ENCODE results near the gene STXBP2. TPM values are rescaled to one million over a fixed set of nuclear protein-coding genes. Genes with fewer than 3 reads are reported as not detected.

The STXBP2 gene
- total RNA-seq, 1 experiment from 2014 or later, result 141 TPM

- intact Hi-C loops (cut with micrococcal nuclease), result loop anchor here (10.0 kb wide), 1 partner anchor 334 kb away; no protein-coding TSS in a partner anchor
- TF ChIP-seq, protein P1, sequence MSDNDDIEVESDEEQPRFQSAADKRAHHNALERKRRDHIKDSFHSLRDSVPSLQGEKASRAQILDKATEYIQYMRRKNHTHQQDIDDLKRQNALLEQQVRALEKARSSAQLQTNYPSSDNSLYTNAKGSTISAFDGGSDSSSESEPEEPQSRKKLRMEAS (IDR thresholded peaks at IDR 0.05), result no peak
- TF ChIP-seq POLR2AphosphoS5 (IDR thresholded peaks at IDR 0.05; ENCODE audit: low read depth, low read length) (no peak), CBX3 (IDR thresholded peaks at IDR 0.05; ENCODE audit: low read depth) (no peak), CEBPB (IDR thresholded peaks at IDR 0.05; ENCODE audit: low read depth) (no peak), RAD21 (IDR thresholded peaks at IDR 0.05; ENCODE audit: low read depth) (no peak), SP1 (IDR thresholded peaks at IDR 0.05; ENCODE audit: low read depth) (no peak), EZH2phosphoT487 (IDR thresholded peaks at IDR 0.05; ENCODE audit: borderline replicate concordance) (no peak)
- TF ChIP-seq, protein P2, sequence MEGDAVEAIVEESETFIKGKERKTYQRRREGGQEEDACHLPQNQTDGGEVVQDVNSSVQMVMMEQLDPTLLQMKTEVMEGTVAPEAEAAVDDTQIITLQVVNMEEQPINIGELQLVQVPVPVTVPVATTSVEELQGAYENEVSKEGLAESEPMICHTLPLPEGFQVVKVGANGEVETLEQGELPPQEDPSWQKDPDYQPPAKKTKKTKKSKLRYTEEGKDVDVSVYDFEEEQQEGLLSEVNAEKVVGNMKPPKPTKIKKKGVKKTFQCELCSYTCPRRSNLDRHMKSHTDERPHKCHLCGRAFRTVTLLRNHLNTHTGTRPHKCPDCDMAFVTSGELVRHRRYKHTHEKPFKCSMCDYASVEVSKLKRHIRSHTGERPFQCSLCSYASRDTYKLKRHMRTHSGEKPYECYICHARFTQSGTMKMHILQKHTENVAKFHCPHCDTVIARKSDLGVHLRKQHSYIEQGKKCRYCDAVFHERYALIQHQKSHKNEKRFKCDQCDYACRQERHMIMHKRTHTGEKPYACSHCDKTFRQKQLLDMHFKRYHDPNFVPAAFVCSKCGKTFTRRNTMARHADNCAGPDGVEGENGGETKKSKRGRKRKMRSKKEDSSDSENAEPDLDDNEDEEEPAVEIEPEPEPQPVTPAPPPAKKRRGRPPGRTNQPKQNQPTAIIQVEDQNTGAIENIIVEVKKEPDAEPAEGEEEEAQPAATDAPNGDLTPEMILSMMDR (IDR thresholded peaks at IDR 0.05 in 2 of 3, conservative IDR thresholded peaks at IDR 0.05 in 1 of 3; ENCODE audit: borderline replicate concordance in 1 of 3, insufficient read depth in 1 of 3, low read depth in 2 of 3, low read length in 2 of 3), result no peak
- POLR2A ChIA-PET, result no interaction called here
- no peak overlapping the region for H3K9ac ChIP-seq (ENCODE audit: low read length)
- DNase-seq (ENCODE audit: low read depth, low spot score) (no peak), ATAC-seq (no peak)
- no peaks in the 10 kb centered on the region for H3K4me1 ChIP-seq (ENCODE audit: control insufficient read depth in 1 of 2, insufficient read depth in 2 of 2, low read length in 2 of 2)
- H3K79me2 ChIP-seq (ENCODE audit: insufficient read depth, low read length), result no peaks in the 10 kb centered on the region
- H3K9me3 ChIP-seq (ENCODE audit: control insufficient read depth in 1 of 2, insufficient read depth in 1 of 2, low read depth in 1 of 2, low read length in 2 of 2), result peaks cover 0 to 5% of the 10 kb centered on the region in 2 experiments; a peak in 1 of 4 replicates
- CTCF ChIA-PET, result no interaction called here
- H2AFZ ChIP-seq (ENCODE audit: low read depth, low read length, poor library complexity, severe bottlenecking), result no peak overlapping the region
- H3K9me2 ChIP-seq (ENCODE audit: insufficient read depth), result no peaks in the 10 kb centered on the region
- no peak overlapping the region for H3K4me3 ChIP-seq (replicated peaks in 1 of 2; ENCODE audit: low read depth in 1 of 2, low read length in 2 of 2)
- H3K4me2 ChIP-seq (ENCODE audit: low read length), result no peak overlapping the region
- BruUV-seq (replicated peaks), result no TSS peak
- H3K27me3 ChIP-seq (ENCODE audit: insufficient read depth, low read length), result no peaks in the 10 kb centered on the region
- H4K20me1 ChIP-seq (ENCODE audit: insufficient read depth), result no peaks in the 10 kb centered on the region
- RAD21 ChIA-PET (ENCODE audit: low non-redundant PET in 1 of 2, low total read pairs in 2 of 2, uncharacterized antibody in 2 of 2, unreplicated experiment in 2 of 2), result no interaction called here
- no peak overlapping the region for H3K27ac ChIP-seq (ENCODE audit: low read depth, low read length)
- H3K36me3 ChIP-seq (ENCODE audit: control insufficient read depth in 1 of 2, insufficient read depth in 2 of 2, low read length in 2 of 2), result no peaks in the 10 kb centered on the region
These were observed 52.3 kb downstream of the STXBP2 start for GRCh38 chr19:7689165-7689564.

GRCh38 chr19:7690779-7691258, 53.9 kb downstream of the STXBP2 start:
- POLR2A ChIA-PET, result no interaction called here
- CTCF ChIA-PET, result no interaction called here
- no peaks in the 10 kb centered on the region for H3K27me3 ChIP-seq (ENCODE audit: insufficient read depth, low read length)
- TF ChIP-seq EZH2 (IDR thresholded peaks at IDR 0.05) (no peak), POLR2AphosphoS5 (IDR thresholded peaks at IDR 0.05; ENCODE audit: low read depth, low read length) (no peak), TCF7L2 (IDR thresholded peaks at IDR 0.05; ENCODE audit: borderline replicate concordance, extremely low read depth, insufficient read depth, insufficient read length) (no peak), ZNF274 (IDR thresholded peaks at IDR 0.05; ENCODE audit: low read depth, low read length) (no peak), FOSL1 (IDR thresholded peaks at IDR 0.05; ENCODE audit: low read depth) (no peak), EZH2phosphoT487 (IDR thresholded peaks at IDR 0.05; ENCODE audit: borderline replicate concordance) (no peak), JUND (IDR thresholded peaks at IDR 0.05) (no peak), SIN3A (IDR thresholded peaks at IDR 0.05; ENCODE audit: low read depth) (no peak), YY1 (IDR thresholded peaks at IDR 0.05; ENCODE audit: extremely low read depth, insufficient replicate concordance, low read depth, low read length) (no peak)
- TF ChIP-seq, protein P2 (IDR thresholded peaks at IDR 0.05 in 2 of 3, conservative IDR thresholded peaks at IDR 0.05 in 1 of 3; ENCODE audit: borderline replicate concordance in 1 of 3, insufficient read depth in 1 of 3, low read depth in 2 of 3, low read length in 2 of 3), result no peak

More at GRCh38 chr19:7690779-7691258, 53.9 kb downstream of the STXBP2 start:
- no peak overlapping the region for H3K27ac ChIP-seq (ENCODE audit: low read depth, low read length)
- RAD21 ChIA-PET (ENCODE audit: low non-redundant PET in 1 of 2, low total read pairs in 2 of 2, uncharacterized antibody in 2 of 2, unreplicated experiment in 2 of 2), result no interaction called here
- H4K20me1 ChIP-seq (ENCODE audit: insufficient read depth), result no peaks in the 10 kb centered on the region
- no peak overlapping the region for H2AFZ ChIP-seq (ENCODE audit: low read depth, low read length, poor library complexity, severe bottlenecking)
- no peaks in the 10 kb centered on the region for H3K79me2 ChIP-seq (ENCODE audit: insufficient read depth, low read length)
- ATAC-seq, result no peak
- no peaks in the 10 kb centered on the region for H3K9me2 ChIP-seq (ENCODE audit: insufficient read depth)
- no peaks in the 10 kb centered on the region for H3K4me1 ChIP-seq (ENCODE audit: control insufficient read depth in 1 of 2, insufficient read depth in 2 of 2, low read length in 2 of 2)
- no peaks in the 10 kb centered on the region for H3K36me3 ChIP-seq (ENCODE audit: control insufficient read depth in 1 of 2, insufficient read depth in 2 of 2, low read length in 2 of 2)
- no TSS peak for BruUV-seq (replicated peaks)
- H3K9ac ChIP-seq (ENCODE audit: low read length), result no peak overlapping the region
- H3K9me3 ChIP-seq (ENCODE audit: control insufficient read depth in 1 of 2, insufficient read depth in 1 of 2, low read depth in 1 of 2, low read length in 2 of 2), result peaks cover 0 to 5% of the 10 kb centered on the region in 2 experiments; a peak in 1 of 4 replicates
- no peak overlapping the region for H3K4me3 ChIP-seq (replicated peaks in 1 of 2; ENCODE audit: low read depth in 1 of 2, low read length in 2 of 2)
- H3K4me2 ChIP-seq (ENCODE audit: low read length), result no peak overlapping the region
- intact Hi-C loops (cut with micrococcal nuclease), result no loop called here
- no peak for DNase-seq (ENCODE audit: low read depth, low spot score)
